GM18519 (cell line): ENCODE data around the gene NUBP2.

Experiments
- ATAC-seq: cut with Tn5 transposase; IDR thresholded peaks from one replicate; pipeline ENCODE4 v1.9.1; 2021; ENCODE audit warnings: mild to moderate bottlenecking, moderate library complexity; ENCODE audit not compliant: unreplicated experiment, low FRiP score

Gene NUBP2

DNA sequence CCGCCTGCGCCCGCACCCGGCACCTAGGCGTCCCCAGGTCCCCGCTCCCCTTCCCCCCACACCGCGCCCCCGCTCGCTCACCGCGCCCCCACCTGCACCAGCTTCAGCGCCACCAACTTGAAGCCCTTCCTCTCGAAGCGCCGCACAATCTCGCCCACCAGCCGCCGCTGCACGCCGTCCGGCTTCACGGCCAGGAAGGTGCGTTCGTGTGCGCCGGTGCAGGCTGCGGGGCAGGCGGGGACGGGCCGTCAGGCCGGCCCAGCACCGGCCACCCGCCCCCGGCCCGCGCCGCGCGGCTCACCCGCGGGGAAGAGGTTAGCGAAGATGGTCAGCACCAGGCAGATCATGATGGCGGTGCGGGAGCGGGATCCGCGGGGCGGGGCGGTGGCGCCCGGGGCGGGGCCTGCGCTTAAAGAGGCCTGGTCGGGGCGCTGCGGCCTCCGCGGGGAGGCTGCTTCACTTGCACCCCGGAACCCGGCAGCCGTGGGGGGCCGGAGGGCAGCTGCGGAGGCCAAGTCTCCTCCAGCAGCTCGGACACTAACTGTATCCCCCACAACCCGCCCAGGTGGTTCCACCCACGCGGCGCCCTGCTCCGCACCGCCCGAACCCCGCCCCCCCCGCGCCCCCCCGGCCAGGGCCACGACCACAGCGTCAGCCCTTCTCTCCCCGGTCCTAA lies 11.4 kb upstream of the NUBP2 start, which contains the start of gene NME3:
Gene NME3 (minus strand): TSS at position 356 of the 676 bp plus-strand sequence. CDS start 9 bp downstream, at position 347.
- ATAC-seq = no peak

DNA sequence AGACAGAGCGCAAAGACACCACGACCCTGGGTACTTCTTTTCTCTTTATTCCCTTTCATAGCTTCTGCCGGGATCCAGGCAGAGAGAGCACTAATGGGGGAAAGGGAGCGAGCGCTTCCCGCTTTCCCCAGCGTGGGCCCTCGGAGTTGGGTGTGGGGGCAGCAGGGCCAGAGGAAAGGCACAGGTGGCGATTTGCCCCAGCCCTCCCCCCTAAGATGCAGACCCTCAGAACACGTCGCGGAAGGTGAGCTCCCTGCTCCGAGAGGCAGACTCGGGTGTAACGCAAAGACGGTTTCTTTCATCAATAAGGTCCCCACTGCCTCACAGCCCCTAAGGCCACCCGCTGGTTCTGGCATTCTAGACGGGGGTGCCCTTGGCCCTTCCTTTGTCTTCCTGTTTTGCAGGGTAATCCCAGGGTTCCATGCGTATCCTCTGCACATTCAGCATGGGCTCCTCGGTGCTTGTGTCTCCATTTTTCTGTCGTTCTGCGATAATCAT lies 10.8 kb upstream of the NUBP2 start:
- ATAC-seq = no peak

DNA sequence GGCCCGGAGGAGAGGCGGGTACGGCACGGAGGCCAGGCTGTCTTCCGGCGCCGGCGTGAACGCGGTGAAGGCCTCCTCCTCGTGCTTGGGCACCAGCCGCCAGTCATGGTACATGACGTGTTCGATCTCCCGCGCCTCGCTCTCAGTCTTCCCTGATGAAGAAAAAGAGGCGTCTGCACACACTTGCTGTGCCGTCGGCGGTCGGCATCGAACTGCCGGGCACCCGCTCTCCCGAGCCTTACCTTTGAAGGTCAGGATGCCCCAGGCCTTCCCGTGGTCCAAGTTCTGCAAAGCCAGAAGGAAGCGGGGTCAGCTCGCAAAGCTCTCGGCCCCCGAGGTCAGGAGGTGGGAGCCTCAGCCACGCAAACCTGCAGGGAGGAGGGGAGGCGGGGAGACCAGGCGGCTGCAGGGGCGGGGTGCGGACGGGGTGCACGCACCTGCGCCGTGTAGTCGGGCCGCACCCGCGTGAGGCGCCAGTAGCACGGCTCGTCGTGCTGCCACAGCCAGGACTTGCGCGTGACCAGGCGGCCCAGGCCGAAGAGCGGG lies 10.3 kb upstream of the NUBP2 start, which contains the start of gene EME2:
Gene EME2 (plus strand): TSS at position 449 of the 546 bp plus-strand sequence. CDS start 418 bp downstream, outside the sequence.
- ATAC-seq = no peak

DNA sequence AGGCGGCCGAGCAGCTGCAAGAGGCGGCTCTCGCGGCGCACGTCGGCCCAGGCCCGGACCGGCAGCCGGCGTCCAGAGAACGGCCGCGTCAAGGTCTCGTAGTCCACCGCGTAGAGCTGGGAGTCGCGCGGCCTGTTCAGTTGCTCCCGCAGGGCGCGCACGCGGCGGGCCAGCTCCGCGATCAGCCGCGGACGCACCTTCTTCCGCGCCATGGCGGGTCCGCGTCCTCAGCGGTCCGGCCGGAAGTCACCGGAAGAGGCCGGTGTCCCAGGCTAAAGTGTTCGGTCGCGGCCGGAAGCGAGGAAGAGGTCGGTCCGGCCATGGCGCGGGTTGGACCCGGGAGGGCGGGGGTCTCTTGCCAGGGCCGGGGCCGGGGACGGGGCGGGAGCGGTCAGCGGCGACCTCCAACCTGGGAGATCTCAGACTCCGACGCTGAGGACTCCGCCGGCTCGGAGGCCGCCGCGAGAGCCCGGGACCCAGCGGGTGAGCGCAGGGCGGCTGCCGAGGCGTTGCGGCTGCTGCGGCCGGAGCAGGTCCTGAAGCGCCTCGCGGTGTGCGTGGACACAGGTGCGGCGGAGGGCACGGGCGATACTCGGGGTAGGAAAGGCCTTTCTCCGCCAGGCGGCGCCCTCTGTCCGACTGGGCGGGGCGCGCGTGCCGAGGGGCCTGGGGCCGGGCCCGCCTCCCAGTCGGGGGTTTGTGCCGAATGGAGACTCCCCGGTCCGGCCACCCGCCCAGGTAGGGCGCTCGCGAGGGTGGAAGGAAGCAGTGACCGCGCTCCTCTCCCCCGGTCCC lies 9.7 kb upstream of the NUBP2 start, which contains the start of gene MRPS34:
Gene MRPS34 (minus strand): TSS at position 227 of the 795 bp plus-strand sequence. CDS start 15 bp downstream, at position 212.
- no peak for ATAC-seq

DNA sequence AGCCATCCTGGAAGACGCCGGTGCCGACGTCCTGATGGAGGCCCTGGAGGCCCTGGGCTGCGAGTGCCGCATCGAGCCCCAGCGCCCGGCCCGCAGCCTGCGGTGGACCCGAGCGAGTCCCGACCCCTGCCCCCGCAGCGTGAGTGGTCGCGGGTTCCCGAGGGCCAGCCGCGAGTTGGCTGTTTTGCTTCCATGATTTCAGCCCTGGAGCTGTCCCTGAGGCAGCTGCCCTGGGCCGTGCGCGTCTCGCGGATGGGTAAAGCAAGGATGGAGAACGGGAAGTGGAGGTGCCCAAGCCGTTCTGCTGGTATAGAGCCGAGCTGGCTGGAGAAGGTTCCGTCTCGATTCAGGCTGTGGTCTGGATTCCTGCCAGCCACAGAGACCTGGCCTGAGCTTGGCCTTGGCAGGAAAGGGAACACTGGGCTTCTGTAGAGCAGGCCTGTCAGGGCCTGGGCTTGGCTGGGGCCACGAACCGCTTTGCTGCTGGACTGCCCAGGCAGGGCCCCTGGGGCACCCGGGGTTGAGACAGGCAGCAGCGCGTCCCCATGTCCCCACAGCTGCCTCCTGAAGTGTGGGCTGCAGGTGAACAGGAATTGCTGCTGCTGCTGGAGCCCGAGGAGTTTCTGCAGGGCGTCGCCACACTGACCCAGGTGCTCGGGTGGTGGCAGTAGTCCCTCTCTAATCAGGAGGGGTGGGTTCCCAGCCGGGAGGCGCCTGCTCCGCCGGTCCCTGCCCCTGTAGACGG lies 8.9 kb upstream of the NUBP2 start:
- no peak for ATAC-seq

DNA sequence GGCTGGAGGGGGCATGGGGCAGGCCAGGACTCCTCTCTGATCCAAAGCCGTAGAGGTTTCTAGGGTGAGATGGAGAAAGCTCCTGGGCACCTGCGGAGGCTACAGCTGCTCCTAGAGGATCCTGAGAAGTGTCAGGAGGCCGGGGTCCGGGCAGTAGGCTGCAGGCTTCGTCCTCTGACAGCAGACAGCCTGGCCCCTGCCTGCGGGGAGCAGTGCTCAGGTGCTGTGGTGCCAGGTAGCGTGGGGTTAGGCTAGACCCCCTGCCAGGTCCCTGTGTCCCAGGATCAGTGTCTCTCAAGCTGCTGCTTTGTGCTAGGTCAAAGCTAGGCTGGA lies 8.3 kb upstream of the NUBP2 start:
- ATAC-seq = no peak

DNA sequence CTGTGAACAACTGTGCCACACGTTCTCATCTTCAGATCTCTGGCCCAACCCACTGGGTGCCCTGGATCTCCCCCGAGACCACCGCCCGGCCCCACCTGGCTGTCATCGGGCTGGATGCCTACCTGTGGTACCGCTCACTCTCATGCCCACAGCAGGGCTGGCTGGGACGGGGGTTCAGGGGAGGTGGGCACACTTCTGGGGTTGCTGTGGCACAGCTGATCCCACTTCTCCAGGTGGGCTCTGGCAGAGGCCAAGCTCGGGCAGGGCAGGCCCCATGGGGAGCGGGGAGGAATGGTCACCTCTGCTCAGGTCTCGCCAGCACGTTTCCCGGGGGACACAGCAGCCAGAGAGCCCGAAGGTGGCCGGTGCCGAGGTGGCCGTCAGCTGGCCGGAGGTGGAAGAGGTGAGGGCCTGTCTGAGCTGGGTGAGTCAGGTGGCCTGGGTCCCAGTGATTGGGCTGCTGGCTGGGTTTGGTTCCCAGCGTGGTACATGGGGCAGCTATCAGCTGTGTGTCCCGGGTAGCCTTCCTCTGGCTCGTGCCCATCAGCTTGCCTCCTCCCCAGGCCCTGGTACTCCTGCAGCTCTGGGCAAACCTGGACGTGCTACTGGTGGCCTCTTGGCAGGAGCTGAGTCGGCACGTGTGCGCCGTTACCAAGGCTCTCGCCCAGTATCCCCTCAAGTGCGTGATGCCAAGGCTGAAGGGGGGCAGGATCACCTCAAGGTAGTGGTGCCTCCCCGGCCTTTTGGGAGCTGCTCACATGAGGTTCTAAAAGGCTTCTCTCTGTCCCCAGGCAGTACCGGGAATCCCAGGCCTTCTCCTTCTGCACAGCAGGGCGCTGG lies 7.5 kb upstream of the NUBP2 start:
- no peak for ATAC-seq

DNA sequence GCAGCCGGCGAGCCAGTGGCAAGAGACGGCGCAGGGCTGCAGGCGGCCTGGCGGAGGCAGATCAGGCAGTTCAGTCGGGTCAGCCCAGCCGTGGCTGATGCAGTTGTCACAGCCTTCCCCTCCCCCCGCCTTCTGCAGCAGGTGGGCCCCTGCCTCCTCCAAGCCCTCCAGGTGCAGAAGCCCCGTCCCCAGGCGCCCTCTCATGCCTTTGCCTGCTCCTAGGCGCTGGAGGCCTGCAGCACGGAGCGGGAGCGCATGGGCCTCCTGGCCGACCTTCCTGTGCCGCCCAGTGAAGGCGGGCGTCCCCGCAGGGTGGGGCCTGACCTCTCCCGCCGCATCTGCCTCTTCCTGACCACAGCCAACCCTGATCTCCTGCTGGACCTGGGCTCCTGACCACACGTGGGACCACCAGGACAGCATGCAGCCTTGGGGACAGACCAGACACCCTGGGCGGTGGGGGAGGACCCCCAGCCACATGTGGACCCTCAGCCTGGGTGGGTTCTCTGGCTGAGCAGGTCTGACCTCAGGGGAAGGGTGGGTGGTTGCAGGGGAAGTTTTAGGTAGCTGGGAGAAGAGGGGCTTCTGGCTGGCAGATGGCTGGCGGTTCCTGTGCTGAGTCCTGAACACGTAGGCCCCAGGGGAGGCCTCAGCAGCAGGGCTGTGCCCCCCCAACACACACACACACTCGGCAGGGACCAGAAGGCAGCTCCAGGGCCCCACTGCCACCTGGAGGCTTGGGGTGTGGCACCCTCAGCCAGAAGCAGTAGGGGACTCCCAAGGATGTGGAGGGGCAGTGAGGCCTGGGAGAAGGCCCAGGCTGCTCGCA lies 6.7 kb upstream of the NUBP2 start:
- ATAC-seq = no peak

DNA sequence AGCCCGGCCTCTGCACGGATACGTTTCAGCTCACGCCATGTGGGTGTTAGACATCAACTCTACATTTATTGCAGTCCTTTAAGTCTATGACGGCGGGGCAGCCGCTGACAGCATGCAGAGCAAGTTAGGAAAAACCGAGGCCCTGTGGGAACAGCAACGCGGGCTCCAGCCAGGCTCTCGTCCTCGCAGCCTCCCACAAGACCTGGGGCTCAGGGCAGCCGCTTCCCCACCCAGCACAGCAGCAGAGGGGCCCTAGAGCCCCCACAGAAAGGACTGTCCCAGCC lies 6.1 kb upstream of the NUBP2 start:
- ATAC-seq = no peak

DNA sequence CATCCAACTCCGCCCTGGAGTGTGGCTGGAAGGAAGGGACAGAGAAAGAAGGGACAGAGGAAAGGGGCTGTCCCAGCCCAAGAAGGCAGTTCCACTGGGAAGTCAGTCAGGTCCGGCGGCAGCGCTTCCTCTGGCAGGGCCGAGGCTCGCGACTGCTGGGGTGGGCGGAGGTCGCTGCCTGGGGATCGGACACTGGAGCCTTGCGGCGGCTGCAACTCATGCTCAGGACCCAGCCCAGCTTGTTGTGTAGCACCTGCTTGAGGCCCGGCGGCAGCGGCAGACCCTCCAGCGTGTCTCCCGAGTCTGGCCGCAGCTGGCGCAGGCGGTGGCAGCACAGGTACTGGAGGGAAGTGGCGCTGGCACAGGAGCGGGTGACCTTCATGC lies 5.8 kb upstream of the NUBP2 start:
- no peak for ATAC-seq

DNA sequence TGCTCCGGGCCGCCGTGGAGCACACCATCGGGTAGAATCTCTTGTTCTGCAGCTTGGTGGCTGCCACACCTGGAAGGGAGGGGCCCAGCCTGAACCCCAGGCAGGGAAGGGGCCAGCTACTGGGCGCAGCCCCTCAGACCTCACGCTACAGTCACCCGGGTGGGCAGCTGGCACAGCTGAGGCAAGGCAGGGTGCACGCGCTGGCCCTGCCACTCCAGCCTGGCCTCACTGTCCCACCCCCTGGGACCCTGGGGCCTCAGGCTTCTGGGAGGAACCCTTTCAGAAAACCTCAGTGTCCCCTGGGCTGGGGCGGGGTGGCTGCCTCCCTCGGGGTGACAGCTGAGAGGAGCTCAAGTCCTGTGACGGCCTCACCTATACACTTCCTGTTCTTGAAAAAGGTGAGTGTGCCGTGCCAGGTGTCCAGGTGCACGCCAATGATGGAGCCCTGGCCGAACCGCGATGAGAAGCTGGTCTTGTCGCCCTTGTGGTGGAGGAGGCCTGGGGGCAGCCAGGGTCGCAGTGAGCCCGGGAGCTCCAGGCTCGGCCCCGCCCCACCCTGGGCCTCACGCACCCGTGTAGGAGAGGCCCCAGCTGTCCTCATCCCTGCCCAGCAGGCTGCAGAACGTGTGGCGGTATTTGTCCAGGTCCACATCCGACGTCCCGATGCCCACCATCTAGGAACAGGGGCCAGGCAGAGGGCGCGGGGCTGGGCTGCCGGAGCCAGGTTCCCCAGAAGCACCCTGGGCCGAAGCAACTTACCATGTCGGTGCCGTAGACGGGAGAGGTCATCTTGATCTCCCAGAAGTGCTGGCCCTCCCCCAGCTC lies 5.2 kb upstream of the NUBP2 start:
- ATAC-seq = no peak

DNA sequence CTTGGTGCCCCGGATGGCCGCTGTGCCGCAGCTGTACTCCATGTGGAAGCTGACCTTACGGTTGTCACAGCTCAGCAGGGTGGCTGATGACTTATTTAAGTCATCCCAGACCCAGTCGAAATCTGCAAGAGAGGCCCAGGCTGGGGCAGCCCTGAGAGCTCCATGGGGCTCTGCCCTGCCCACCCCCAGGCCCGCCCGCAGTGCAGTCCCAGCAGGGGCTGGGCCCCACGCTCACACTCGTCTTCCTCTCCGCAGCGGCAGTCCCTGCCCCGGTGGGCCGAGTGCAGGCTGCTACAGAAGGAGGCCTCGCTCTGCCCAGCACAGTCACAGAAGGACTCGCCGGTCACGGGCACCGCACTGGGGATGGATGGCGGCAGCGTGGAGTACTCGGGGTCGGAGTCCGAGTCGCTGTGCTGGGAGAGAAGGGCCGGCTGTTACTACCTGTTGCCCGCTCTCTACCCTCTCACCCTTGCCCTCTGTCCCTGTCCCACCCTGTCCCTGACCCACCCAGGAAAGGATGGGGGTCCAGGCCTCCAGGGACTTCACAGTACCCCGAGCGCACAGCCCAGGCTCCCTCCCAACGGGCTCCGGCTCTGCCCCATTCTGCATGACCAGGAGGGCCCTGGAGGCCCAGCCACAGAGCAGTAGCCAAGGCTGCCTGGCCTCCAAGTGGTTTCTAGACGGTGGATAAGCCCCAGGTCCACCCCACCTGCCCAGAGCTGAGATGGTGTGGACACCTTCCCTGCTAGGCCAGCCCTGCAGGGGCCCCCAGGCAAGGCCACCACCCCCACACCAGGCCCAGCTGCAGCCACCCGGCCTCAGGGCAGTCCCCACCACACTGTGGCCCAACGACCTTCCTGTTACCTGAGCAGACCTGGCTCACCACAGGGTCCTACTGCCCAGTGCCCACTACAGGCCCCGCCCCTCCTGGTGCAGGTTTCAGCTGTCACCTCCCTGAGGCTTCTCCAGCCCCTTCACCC lies 4.3 kb upstream of the NUBP2 start:
- no peak for ATAC-seq

DNA sequence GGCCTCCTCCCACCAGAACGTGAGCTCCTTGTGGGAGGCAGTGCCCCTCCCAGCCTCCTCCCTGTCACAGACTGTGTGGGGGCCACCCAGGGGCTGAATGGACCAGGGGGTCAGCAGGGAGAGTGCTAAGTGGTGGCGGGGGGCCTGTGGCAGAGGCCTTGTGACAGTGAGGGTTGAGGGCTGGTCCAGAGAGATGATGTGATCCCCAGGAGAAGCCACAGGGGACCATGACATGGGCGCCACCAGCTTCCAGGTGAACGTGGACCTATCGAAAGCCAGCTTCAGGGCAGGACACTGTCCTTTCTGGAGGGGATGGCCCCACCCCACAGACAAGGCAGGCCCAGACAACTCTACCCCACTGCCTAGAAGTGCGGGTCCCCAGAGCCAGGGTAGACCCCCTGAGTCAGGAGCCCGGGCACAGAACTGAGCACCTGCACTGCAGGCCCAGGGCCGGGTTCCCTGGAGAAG lies 3.5 kb upstream of the NUBP2 start:
- ATAC-seq = no peak

DNA sequence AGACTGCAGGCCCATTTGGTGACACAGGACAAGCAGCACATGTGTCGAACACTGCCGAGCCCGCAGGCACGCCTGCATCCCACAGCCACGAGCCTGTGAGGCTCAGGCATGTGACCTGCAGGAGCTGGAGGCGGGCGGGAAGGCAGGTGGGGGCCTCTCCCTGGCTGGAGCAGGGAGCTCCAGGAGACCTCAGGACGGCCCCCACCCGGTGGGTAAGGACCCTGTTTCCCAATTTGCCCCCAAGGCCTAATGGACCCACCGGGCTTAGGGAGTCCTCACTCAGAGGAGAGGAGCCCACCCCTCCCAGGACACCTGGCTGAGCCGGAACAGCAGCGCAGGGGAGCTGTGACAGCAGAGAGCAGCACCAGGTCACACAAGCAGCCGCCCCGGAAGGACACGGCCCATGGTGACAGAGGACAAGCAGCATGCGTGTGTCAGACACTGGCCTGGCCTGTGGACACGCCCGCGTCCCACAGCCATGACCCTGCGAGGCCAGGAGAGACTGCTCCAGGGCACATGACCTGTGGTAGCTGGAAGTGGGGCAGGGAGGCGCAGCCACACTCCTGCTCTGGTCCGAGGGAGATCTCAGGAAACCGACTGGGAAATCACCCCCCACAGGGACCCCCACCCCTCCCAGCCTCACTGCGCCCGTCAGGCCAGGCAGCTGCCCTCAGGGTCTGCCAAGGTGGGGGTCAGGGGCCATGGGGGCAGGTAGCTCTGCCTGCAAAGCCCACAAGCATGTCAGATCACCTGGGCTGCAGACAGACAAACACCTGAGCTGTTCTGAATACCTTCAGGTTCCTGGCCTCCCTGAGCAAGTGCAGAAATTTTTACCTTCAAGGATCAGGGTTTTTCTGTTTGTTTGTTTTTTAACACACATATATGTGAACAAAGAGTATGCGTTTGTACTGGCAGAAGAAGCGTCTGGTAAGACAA lies 2.8 kb upstream of the NUBP2 start:
- no peak for ATAC-seq

DNA sequence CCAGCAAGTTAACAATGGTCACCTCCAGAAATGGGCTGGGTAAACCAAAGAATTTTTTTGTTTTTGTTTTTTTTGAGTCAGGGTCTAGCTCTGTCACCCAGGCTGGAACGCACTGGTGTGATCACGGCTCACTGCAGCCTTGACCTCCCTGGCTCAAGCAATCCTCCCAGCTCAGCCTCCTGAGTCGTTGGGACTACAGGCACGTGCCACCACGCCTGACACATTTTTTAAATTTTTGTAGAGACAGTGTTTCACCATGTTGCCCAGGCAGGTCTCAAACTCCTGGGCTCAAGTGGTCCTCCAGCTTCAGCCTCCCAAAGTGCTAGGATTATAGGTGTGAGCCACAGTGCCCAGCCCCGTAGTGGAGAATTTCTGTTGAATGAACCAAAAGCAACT lies 2.1 kb upstream of the NUBP2 start:
- no peak for ATAC-seq

DNA sequence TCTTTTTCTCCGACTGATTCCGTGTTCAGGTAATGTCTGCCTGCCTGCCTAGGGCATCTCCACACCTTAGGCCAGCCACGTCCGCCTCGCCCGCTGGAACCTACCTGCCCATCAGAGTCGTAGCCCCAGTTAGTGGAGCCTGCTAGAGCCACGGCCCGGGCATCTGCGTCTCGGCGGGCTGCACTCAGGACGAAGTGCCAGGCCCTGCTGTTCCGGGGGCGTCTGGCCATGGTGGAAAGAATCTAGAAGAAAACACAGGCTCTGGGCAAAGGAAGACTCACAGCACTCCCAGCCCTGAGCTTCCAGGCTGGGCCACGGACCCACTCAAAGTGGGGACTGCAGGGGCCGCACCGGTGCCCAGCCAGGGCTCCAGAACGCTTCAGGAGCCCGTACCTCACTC lies 1.5 kb upstream of the NUBP2 start:
- no peak for ATAC-seq
